Measurements from ENCODE around the gene ATP2B2.

GRCh38 chr3:10376353-10376752 is 129.0 kb downstream of the ATP2B2 start:
- TF ChIP-seq POLR2A (IDR thresholded peaks at IDR 0.05) (no peak), CTCF (IDR thresholded peaks at IDR 0.05) (no peak)

All from uterus (tissue), 2 donors.